ENCODE data around the gene SLIT3.

GRCh38 chr5:169347786-169348185, 46.8 kb upstream of the SLIT3 start:
- TF ChIP-seq POLR2A (IDR thresholded peaks at IDR 0.05), result no peak
- no peak for TF ChIP-seq CTCF (IDR thresholded peaks at IDR 0.05 in 4 of 5, conservative IDR thresholded peaks at IDR 0.05 in 1 of 5)

All from gastrocnemius medialis (tissue), 4 donors.